ENCODE data around the gene DLG2.

Gene DLG2

GRCh38 chr11:85266646-85267045 lies 360.5 kb downstream of the DLG2 start:
- no peaks in the 10 kb centered on the region for H3K27me3 ChIP-seq (replicated peaks; ENCODE audit: insufficient read depth, low read length)
- no peaks in the 10 kb centered on the region for H3K79me2 ChIP-seq (ENCODE audit: low read length)
- no peaks in the 10 kb centered on the region for H3F3A ChIP-seq (ENCODE audit: insufficient read depth, low read length)
- H3K9me3 ChIP-seq (replicated peaks; ENCODE audit: insufficient read depth, low read length): no peaks in the 10 kb centered on the region
- no peaks in the 10 kb centered on the region for H3K9me2 ChIP-seq (replicated peaks; ENCODE audit: insufficient read depth, low read length)
- no peak overlapping the region for H2AFZ ChIP-seq (ENCODE audit: low read length)
- H3K4me3 ChIP-seq (ENCODE audit: low read length): no peak overlapping the region
- H3K9ac ChIP-seq (ENCODE audit: low read length): no peak overlapping the region
- no peak for TF ChIP-seq EZH2phosphoT487 (IDR thresholded peaks at IDR 0.05; ENCODE audit: low read length)
- TF ChIP-seq CTCF (IDR thresholded peaks at IDR 0.05; ENCODE audit: low read length): no peak
- TF ChIP-seq EZH2 (optimal IDR thresholded peaks at IDR 0.05; ENCODE audit: low read depth, low read length): no peak
- no peak overlapping the region for H3K4me2 ChIP-seq (ENCODE audit: low read depth, low read length)
- no peaks in the 10 kb centered on the region for H3K36me3 ChIP-seq (replicated peaks; ENCODE audit: insufficient read depth, low read length)
- no peak overlapping the region for H3K27ac ChIP-seq (ENCODE audit: low read length)
- no peak for DNase-seq
- no peaks in the 10 kb centered on the region for H4K20me1 ChIP-seq (ENCODE audit: insufficient read depth, low read length)
- H3K4me1 ChIP-seq (ENCODE audit: low read length): no peaks in the 10 kb centered on the region

GRCh38 chr11:85263328-85263727 lies 363.8 kb downstream of the DLG2 start:
- Histone ChIP-seq H2AFZ (ENCODE audit: low read length) (no peak overlapping the region), H3K27me3 (replicated peaks; ENCODE audit: insufficient read depth, low read length) (no peaks in the 10 kb centered on the region), H3K79me2 (ENCODE audit: low read length) (no peaks in the 10 kb centered on the region), H3K9ac (ENCODE audit: low read length) (no peak overlapping the region), H3K9me3 (replicated peaks; ENCODE audit: insufficient read depth, low read length) (no peaks in the 10 kb centered on the region), H3K4me1 (ENCODE audit: low read length) (no peaks in the 10 kb centered on the region), H3K4me3 (ENCODE audit: low read length) (no peak overlapping the region), H4K20me1 (ENCODE audit: insufficient read depth, low read length) (no peaks in the 10 kb centered on the region), H3K27ac (ENCODE audit: low read length) (no peak overlapping the region), H3F3A (ENCODE audit: insufficient read depth, low read length) (no peaks in the 10 kb centered on the region), H3K9me2 (replicated peaks; ENCODE audit: insufficient read depth, low read length) (no peaks in the 10 kb centered on the region), H3K36me3 (replicated peaks; ENCODE audit: insufficient read depth, low read length) (no peaks in the 10 kb centered on the region), H3K4me2 (ENCODE audit: low read depth, low read length) (no peak overlapping the region)
- no peak for DNase-seq
- no peak for TF ChIP-seq CTCF (IDR thresholded peaks at IDR 0.05; ENCODE audit: low read length)
- TF ChIP-seq EZH2phosphoT487 (IDR thresholded peaks at IDR 0.05; ENCODE audit: low read length): no peak
- no peak for TF ChIP-seq EZH2 (optimal IDR thresholded peaks at IDR 0.05; ENCODE audit: low read depth, low read length)

- H4K20me1 ChIP-seq (ENCODE audit: insufficient read depth, low read length): no peaks in the 10 kb centered on the region
- no peak for DNase-seq
- H3K79me2 ChIP-seq (ENCODE audit: low read length): no peaks in the 10 kb centered on the region
- H3K36me3 ChIP-seq (replicated peaks; ENCODE audit: insufficient read depth, low read length): no peaks in the 10 kb centered on the region
- no peak overlapping the region for H3K4me2 ChIP-seq (ENCODE audit: low read depth, low read length)
- no peak overlapping the region for H3K9ac ChIP-seq (ENCODE audit: low read length)
- no peaks in the 10 kb centered on the region for H3K4me1 ChIP-seq (ENCODE audit: low read length)
- TF ChIP-seq CTCF (IDR thresholded peaks at IDR 0.05; ENCODE audit: low read length) (no peak), EZH2phosphoT487 (IDR thresholded peaks at IDR 0.05; ENCODE audit: low read length) (no peak), EZH2 (optimal IDR thresholded peaks at IDR 0.05; ENCODE audit: low read depth, low read length) (no peak)
- no peaks in the 10 kb centered on the region for H3K9me3 ChIP-seq (replicated peaks; ENCODE audit: insufficient read depth, low read length)
- no peak overlapping the region for H2AFZ ChIP-seq (ENCODE audit: low read length)
- no peaks in the 10 kb centered on the region for H3F3A ChIP-seq (ENCODE audit: insufficient read depth, low read length)
- no peak overlapping the region for H3K4me3 ChIP-seq (ENCODE audit: low read length)
- no peaks in the 10 kb centered on the region for H3K9me2 ChIP-seq (replicated peaks; ENCODE audit: insufficient read depth, low read length)
- H3K27me3 ChIP-seq (replicated peaks; ENCODE audit: insufficient read depth, low read length): no peaks in the 10 kb centered on the region
- H3K27ac ChIP-seq (ENCODE audit: low read length): no peak overlapping the region
These were observed 369.3 kb downstream of the DLG2 start for GRCh38 chr11:85257837-85258236.

Data from MM.1S (cell line).